Measurements from ENCODE around the gene EGLN1. TPM values are rescaled to one million over a fixed set of nuclear protein-coding genes. Genes with fewer than 3 reads are reported as not detected.

EGLN1 gene
- total and polyA plus RNA-seq, 10 of the 15 experiments (the other 5 are each of a cell fraction or from before 2014, with no cell fraction given): 2.4 to 46.6 (median 8.7) TPM

- TF ChIP-seq, protein P1, sequence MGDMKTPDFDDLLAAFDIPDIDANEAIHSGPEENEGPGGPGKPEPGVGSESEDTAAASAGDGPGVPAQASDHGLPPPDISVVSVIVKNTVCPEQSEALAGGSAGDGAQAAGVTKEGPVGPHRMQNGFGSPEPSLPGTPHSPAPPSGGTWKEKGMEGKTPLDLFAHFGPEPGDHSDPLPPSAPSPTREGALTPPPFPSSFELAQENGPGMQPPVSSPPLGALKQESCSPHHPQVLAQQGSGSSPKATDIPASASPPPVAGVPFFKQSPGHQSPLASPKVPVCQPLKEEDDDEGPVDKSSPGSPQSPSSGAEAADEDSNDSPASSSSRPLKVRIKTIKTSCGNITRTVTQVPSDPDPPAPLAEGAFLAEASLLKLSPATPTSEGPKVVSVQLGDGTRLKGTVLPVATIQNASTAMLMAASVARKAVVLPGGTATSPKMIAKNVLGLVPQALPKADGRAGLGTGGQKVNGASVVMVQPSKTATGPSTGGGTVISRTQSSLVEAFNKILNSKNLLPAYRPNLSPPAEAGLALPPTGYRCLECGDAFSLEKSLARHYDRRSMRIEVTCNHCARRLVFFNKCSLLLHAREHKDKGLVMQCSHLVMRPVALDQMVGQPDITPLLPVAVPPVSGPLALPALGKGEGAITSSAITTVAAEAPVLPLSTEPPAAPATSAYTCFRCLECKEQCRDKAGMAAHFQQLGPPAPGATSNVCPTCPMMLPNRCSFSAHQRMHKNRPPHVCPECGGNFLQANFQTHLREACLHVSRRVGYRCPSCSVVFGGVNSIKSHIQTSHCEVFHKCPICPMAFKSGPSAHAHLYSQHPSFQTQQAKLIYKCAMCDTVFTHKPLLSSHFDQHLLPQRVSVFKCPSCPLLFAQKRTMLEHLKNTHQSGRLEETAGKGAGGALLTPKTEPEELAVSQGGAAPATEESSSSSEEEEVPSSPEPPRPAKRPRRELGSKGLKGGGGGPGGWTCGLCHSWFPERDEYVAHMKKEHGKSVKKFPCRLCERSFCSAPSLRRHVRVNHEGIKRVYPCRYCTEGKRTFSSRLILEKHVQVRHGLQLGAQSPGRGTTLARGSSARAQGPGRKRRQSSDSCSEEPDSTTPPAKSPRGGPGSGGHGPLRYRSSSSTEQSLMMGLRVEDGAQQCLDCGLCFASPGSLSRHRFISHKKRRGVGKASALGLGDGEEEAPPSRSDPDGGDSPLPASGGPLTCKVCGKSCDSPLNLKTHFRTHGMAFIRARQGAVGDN (IDR thresholded peaks at IDR 0.05): peak; percentile 96
- TF ChIP-seq, protein P2, sequence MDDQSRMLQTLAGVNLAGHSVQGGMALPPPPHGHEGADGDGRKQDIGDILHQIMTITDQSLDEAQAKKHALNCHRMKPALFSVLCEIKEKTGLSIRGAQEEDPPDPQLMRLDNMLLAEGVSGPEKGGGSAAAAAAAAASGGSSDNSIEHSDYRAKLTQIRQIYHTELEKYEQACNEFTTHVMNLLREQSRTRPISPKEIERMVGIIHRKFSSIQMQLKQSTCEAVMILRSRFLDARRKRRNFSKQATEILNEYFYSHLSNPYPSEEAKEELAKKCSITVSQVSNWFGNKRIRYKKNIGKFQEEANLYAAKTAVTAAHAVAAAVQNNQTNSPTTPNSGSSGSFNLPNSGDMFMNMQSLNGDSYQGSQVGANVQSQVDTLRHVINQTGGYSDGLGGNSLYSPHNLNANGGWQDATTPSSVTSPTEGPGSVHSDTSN (IDR thresholded peaks at IDR 0.05; ENCODE audit: insufficient replicate concordance, low read depth, low read length): peak; percentile 43
- TF ChIP-seq MXI1 (IDR thresholded peaks at IDR 0.05; ENCODE audit: low read depth, low read length) (peak; percentile 62), E2F8 (IDR thresholded peaks at IDR 0.05; ENCODE audit: low read depth, partially characterized antibody) (no peak), SMAD5 (IDR thresholded peaks at IDR 0.05; ENCODE audit: low read depth) (peak; percentile 70; the same call in 1 of the 2 replicates), CTCF (IDR thresholded peaks at IDR 0.05 in 2 of 3, conservative IDR thresholded peaks at IDR 0.05 in 1 of 3; ENCODE audit: control insufficient read depth in 2 of 3, extremely low read depth in 1 of 3, insufficient read depth in 1 of 3, low read depth in 3 of 3, low read length in 3 of 3) (peak; percentile 3 to 29 (median 10); a peak in 2 of 6 replicates), POLR2A (IDR thresholded peaks at IDR 0.05; ENCODE audit: low read depth, low read length) (peak; percentile 88), BHLHE40 (IDR thresholded peaks at IDR 0.05; ENCODE audit: borderline replicate concordance in 1 of 2, low read depth in 2 of 2, low read length in 1 of 2) (peak in 1 of 2 experiments; percentile 59; a peak in 2 of 4 replicates), BRCA1 (IDR thresholded peaks at IDR 0.05; ENCODE audit: low read depth, low read length) (peak; percentile 92), LARP7 (IDR thresholded peaks at IDR 0.05) (peak; percentile 77), IKZF2 (IDR thresholded peaks at IDR 0.05) (peak in 1 of 2 experiments; percentile 73; a peak in 1 of 4 replicates), SIN3A (IDR thresholded peaks at IDR 0.05; ENCODE audit: low read depth, low read length) (peak; percentile 16; the same call in 1 of the 2 replicates), CREB1 (IDR thresholded peaks at IDR 0.05; ENCODE audit: low read depth) (peak; percentile 65; the same call in 1 of the 2 replicates)
- TF ChIP-seq, protein P3, sequence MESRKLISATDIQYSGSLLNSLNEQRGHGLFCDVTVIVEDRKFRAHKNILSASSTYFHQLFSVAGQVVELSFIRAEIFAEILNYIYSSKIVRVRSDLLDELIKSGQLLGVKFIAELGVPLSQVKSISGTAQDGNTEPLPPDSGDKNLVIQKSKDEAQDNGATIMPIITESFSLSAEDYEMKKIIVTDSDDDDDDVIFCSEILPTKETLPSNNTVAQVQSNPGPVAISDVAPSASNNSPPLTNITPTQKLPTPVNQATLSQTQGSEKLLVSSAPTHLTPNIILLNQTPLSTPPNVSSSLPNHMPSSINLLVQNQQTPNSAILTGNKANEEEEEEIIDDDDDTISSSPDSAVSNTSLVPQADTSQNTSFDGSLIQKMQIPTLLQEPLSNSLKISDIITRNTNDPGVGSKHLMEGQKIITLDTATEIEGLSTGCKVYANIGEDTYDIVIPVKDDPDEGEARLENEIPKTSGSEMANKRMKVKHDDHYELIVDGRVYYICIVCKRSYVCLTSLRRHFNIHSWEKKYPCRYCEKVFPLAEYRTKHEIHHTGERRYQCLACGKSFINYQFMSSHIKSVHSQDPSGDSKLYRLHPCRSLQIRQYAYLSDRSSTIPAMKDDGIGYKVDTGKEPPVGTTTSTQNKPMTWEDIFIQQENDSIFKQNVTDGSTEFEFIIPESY (IDR thresholded peaks at IDR 0.05): no peak
- TF ChIP-seq, protein P4, sequence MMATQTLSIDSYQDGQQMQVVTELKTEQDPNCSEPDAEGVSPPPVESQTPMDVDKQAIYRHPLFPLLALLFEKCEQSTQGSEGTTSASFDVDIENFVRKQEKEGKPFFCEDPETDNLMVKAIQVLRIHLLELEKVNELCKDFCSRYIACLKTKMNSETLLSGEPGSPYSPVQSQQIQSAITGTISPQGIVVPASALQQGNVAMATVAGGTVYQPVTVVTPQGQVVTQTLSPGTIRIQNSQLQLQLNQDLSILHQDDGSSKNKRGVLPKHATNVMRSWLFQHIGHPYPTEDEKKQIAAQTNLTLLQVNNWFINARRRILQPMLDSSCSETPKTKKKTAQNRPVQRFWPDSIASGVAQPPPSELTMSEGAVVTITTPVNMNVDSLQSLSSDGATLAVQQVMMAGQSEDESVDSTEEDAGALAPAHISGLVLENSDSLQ (IDR thresholded peaks at IDR 0.05): peak; percentile 82
These were observed 84.4 kb downstream of the EGLN1 start, which contains the start of gene EXOC8 (continued) for GRCh38 chr1:231337472-231338269.

Measured in GM12878 (cell line).